Measurements from ENCODE around the gene CDH22. TPM values are rescaled to one million over a fixed set of nuclear protein-coding genes. Genes with fewer than 3 reads are reported as not detected.

CDH22 gene
- total RNA-seq, 4 donors from 2014 or later = not detected

- no peaks in the 10 kb centered on the region for H3K4me1 ChIP-seq
- no peak overlapping the region for H3K4me3 ChIP-seq
- no peak for DNase-seq
- H3K27ac ChIP-seq = no peak overlapping the region
- TF ChIP-seq POLR2A (IDR thresholded peaks at IDR 0.05) = no peak
- no peak for TF ChIP-seq CTCF (IDR thresholded peaks at IDR 0.05)
- H3K27me3 ChIP-seq = peaks cover 0 to 6% of the 10 kb centered on the region in 2 donors
- H3K9me3 ChIP-seq = no peaks in the 10 kb centered on the region
- no peaks in the 10 kb centered on the region for H3K36me3 ChIP-seq
Measured at GRCh38 chr20:46237227-46237626, 71.1 kb downstream of the CDH22 start.

GRCh38 chr20:46235077-46235476 lies 73.2 kb downstream of the CDH22 start:
- no peak for DNase-seq
- Histone ChIP-seq H3K27ac (no peak overlapping the region), H3K4me3 (no peak overlapping the region), H3K36me3 (no peaks in the 10 kb centered on the region), H3K4me1 (no peaks in the 10 kb centered on the region), H3K27me3 (peaks cover 0 to 6% of the 10 kb centered on the region in 2 donors), H3K9me3 (no peaks in the 10 kb centered on the region)
- TF ChIP-seq CTCF (IDR thresholded peaks at IDR 0.05) (no peak), POLR2A (IDR thresholded peaks at IDR 0.05) (no peak)

- no peaks in the 10 kb centered on the region for H3K36me3 ChIP-seq
- no peak for DNase-seq
- no peaks in the 10 kb centered on the region for H3K4me1 ChIP-seq
- H3K27me3 ChIP-seq = peaks cover 0 to 6% of the 10 kb centered on the region in 2 donors
- no peaks in the 10 kb centered on the region for H3K9me3 ChIP-seq
- TF ChIP-seq POLR2A (IDR thresholded peaks at IDR 0.05) (no peak), CTCF (IDR thresholded peaks at IDR 0.05) (no peak)
- no peak overlapping the region for H3K27ac ChIP-seq
- H3K4me3 ChIP-seq = no peak overlapping the region
Measured at GRCh38 chr20:46233701-46234100, 74.6 kb downstream of the CDH22 start.

GRCh38 chr20:46232539-46232938 lies 75.8 kb downstream of the CDH22 start:
- H3K27me3 ChIP-seq = peaks cover 0 to 6% of the 10 kb centered on the region in 2 donors
- H3K9me3 ChIP-seq = no peaks in the 10 kb centered on the region
- DNase-seq = no peak
- TF ChIP-seq POLR2A (IDR thresholded peaks at IDR 0.05) (no peak), CTCF (IDR thresholded peaks at IDR 0.05) (no peak)
- H3K4me1 ChIP-seq = no peaks in the 10 kb centered on the region
- no peak overlapping the region for H3K27ac ChIP-seq
- no peaks in the 10 kb centered on the region for H3K36me3 ChIP-seq
- H3K4me3 ChIP-seq = no peak overlapping the region

- H3K27ac ChIP-seq = no peak overlapping the region
- DNase-seq = no peak
Measured at GRCh38 chr20:46230801-46231282, 77.5 kb downstream of the CDH22 start.

More at GRCh38 chr20:46230801-46231282, 77.5 kb downstream of the CDH22 start:
- TF ChIP-seq POLR2A (IDR thresholded peaks at IDR 0.05) = no peak
- TF ChIP-seq CTCF (IDR thresholded peaks at IDR 0.05) = no peak
- Histone ChIP-seq H3K36me3 (no peaks in the 10 kb centered on the region), H3K9me3 (peaks cover 0 to 5% (median 0%) of the 10 kb centered on the region in 4 donors), H3K27me3 (no peaks in the 10 kb centered on the region), H3K4me3 (no peak overlapping the region), H3K4me1 (no peaks in the 10 kb centered on the region)
